Pulmonary artery endothelial cell (primary cell): ENCODE results near the gene MKLN1. TPM values are rescaled to one million over a fixed set of nuclear protein-coding genes. Genes with fewer than 3 reads are reported as not detected.
A peak's percentile ranks its signal among the peaks of the same experiment; 100 is the strongest.
"Not testable (repeated sequence)": the region's sequence is repeated elsewhere in the genome, so short reads cannot be mapped to it uniquely, and the experiment has no call there.

Experiments
- DNase-seq: peaks from one replicate; pipeline ENCODE4 v3.0.0-alpha.2; 2011; ENCODE audit warnings: low read depth, low spot score
- total RNA-seq: library from RNA; depleted of rRNA; stranded (reverse); fragments of >200 nt; gene quantifications from 2 replicates; pipeline ENCODE4 v1.2.3, GENCODE V29; 2014

The MKLN1 gene
- total RNA-seq, 1 donor from 2014 or later: 16.6 TPM

GRCh38 chr7:131500357-131500756, 172.7 kb downstream of the MKLN1 start:
- no peak for DNase-seq

GRCh38 chr7:131501422-131501821, 173.7 kb downstream of the MKLN1 start:
- DNase-seq: no peak

GRCh38 chr7:131501930-131502685, 174.4 kb downstream of the MKLN1 start:
- no peak for DNase-seq

- no peak for DNase-seq
Observed at GRCh38 chr7:131502810-131503508, 175.3 kb downstream of the MKLN1 start.

GRCh38 chr7:131503639-131504038, 176.0 kb downstream of the MKLN1 start:
- DNase-seq: no peak

GRCh38 chr7:131504157-131504899, 176.7 kb downstream of the MKLN1 start:
- no peak for DNase-seq

- DNase-seq: not testable (repeated sequence)
Observed at GRCh38 chr7:131505037-131505620, 177.5 kb downstream of the MKLN1 start.

GRCh38 chr7:131505636-131506557, 178.2 kb downstream of the MKLN1 start:
- no peak for DNase-seq

GRCh38 chr7:131506597-131506996, 178.9 kb downstream of the MKLN1 start:
- DNase-seq: no peak

GRCh38 chr7:131507592-131508331, 180.1 kb downstream of the MKLN1 start:
- no peak for DNase-seq

- DNase-seq: no peak
Observed at GRCh38 chr7:131508754-131509486, 181.2 kb downstream of the MKLN1 start.

GRCh38 chr7:131509781-131510180, 182.1 kb downstream of the MKLN1 start:
- DNase-seq: no peak

GRCh38 chr7:131511071-131511470, 183.4 kb downstream of the MKLN1 start:
- no peak for DNase-seq

GRCh38 chr7:131511774-131512535, 184.3 kb downstream of the MKLN1 start:
- DNase-seq: no peak

- DNase-seq: peak; percentile 54
Observed at GRCh38 chr7:131513245-131514061, 185.8 kb downstream of the MKLN1 start.

GRCh38 chr7:131515471-131515870, 187.8 kb downstream of the MKLN1 start:
- DNase-seq: not testable (repeated sequence)

- DNase-seq: no peak
Observed at GRCh38 chr7:131517218-131517923, 189.7 kb downstream of the MKLN1 start.
